Measurements from ENCODE around the gene POLD1. TPM values are rescaled to one million over a fixed set of nuclear protein-coding genes. Genes with fewer than 3 reads are reported as not detected.

Gene POLD1
- total RNA-seq = 10 to 100 TPM; 30.3 to 73.3 TPM

GRCh38 chr19:50383852-50384684 is at the start of gene POLD1:
TSS of gene POLD1 (plus strand) at chr19:50384347. CDS start at chr19:50398852, 14,505 bp downstream.

GRCh38 chr19:50365434-50366306 is 18.5 kb upstream of the POLD1 start, which contains the start of gene NAPSA:
TSS of gene NAPSA (minus strand) at chr19:50365639. CDS start at chr19:50365621, 18 bp downstream.

GRCh38 chr19:50376166-50377050 is 7.7 kb upstream of the POLD1 start, which contains the start of gene NR1H2:
TSS of gene NR1H2 (plus strand) at chr19:50376457. CDS start at chr19:50377606, 1,149 bp downstream.

GRCh38 chr19:50418176-50419021 is 34.3 kb downstream of the POLD1 start, which contains the start of gene SPIB:
TSS of gene SPIB (plus strand) at chr19:50418938. CDS start at chr19:50418963, 25 bp downstream.

GRCh38 chr19:50432221-50433028 is 48.3 kb downstream of the POLD1 start, which contains the start of gene MYBPC2:
TSS of gene MYBPC2 (plus strand) at chr19:50432892. CDS start at chr19:50432954, 62 bp downstream.

Other genes with a start within 250 kb of the POLD1 start
- not detected for gene IZUMO2, start 221.1 kb upstream of the POLD1 start, total RNA-seq
- gene MYH14, start 180.7 kb upstream of the POLD1 start, total RNA-seq = 1 to 10 TPM in 1 of 2 donors, under 1 TPM in 1; 1.00 to 5.5 TPM
- under 1 TPM; under 0.01 TPM for gene KCNC3, start 55.0 kb upstream of the POLD1 start, total RNA-seq
- 1 to 10 TPM in 1 of 2 donors, not detected in 1; 1.4 TPM for gene NAPSA, start 18.7 kb upstream of the POLD1 start, total RNA-seq
- gene NR1H2, start 7.9 kb upstream of the POLD1 start, total RNA-seq = 10 to 100 TPM; 67.1 to 88.9 TPM
- gene SPIB, start 34.6 kb downstream of the POLD1 start, total RNA-seq = not detected
- gene MYBPC2, start 48.5 kb downstream of the POLD1 start, total RNA-seq = not detected
- 10 to 100 TPM; 44.3 to 55.7 TPM for gene EMC10, start 92.2 kb downstream of the POLD1 start, total RNA-seq
- gene GARIN5A, start 92.5 kb downstream of the POLD1 start, total RNA-seq = not detected
- gene JOSD2, start 126.8 kb downstream of the POLD1 start, total RNA-seq = 10 to 100 TPM; 24.6 to 25.8 TPM
- gene ASPDH, start 129.6 kb downstream of the POLD1 start, total RNA-seq = not detected
- under 1 TPM in 1 of 2 donors, not detected in 1; under 0.01 TPM for gene LRRC4B, start 184.1 kb downstream of the POLD1 start, total RNA-seq

Measured in melanocyte of skin (primary cell).